Tibial artery (tissue), 4 donors: ENCODE data around the gene CHKA.

Experiments
- DNase-seq, 2 donors: peaks; one replicate each; pipeline ENCODE4 v3.0.0-alpha.2; 2019
- H3K27ac ChIP-seq, 2 donors: fragments of 200-600 bp; sonication (generic) in 1 of 2; 1 replicate in 1 of 2; 2 replicates in 1 of 2; pipeline ENCODE4 v1.5.1; 2018 to 2019; ENCODE audit warnings: mild to moderate bottlenecking in 1 of 2
- H3K27me3 ChIP-seq, 2 donors: fragments of 200-600 bp; sonication (generic) in 1 of 2; one replicate each; pipeline versions ENCODE4 v1.5.1 to v1.6.0; 2016 to 2019
- H3K36me3 ChIP-seq, 3 donors: fragments of 200-600 bp; sonication (generic) in 2 of 3; one replicate each; pipeline ENCODE4 v1.5.1; 2016 to 2019; ENCODE audit warnings: mild to moderate bottlenecking in 2 of 3
- H3K4me1 ChIP-seq, 4 donors: fragments of 200-600 bp; sonication (generic) in 2 of 4; 1 replicate in 3 of 4; 2 replicates in 1 of 4; pipeline ENCODE4 v1.5.1; 2016 to 2019
- H3K4me3 ChIP-seq, 2 donors: fragments of 200-600 bp; sonication (generic) in 1 of 2; 1 replicate in 1 of 2; 2 replicates in 1 of 2; pipeline ENCODE4 v1.5.1; 2018 to 2019; ENCODE audit warnings: mild to moderate bottlenecking in 2 of 2
- H3K9me3 ChIP-seq, 3 donors: fragments of 200-600 bp; sonication (generic) in 1 of 3; one replicate each; pipeline ENCODE4 v1.5.1; 2016 to 2019
- CTCF ChIP-seq, 2 experiments: fragments of 200-600 bp in 1 of 2; fragments of 450-650 bp in 1 of 2; IDR thresholded peaks; one replicate each; pipeline ENCODE4 v1.5.1; 2017 to 2019; ENCODE audit warnings: antibody characterized with exemption in 2 of 2, mild to moderate bottlenecking in 1 of 2, moderate library complexity in 1 of 2
- intact Hi-C: fragments of 100-400 bp; cut with DNase I; formaldehyde crosslinking; loops from one replicate; pipeline ENCODE4 v1.15.0; 2023; ENCODE audit warnings: low total_unique reads

Gene CHKA

DNA sequence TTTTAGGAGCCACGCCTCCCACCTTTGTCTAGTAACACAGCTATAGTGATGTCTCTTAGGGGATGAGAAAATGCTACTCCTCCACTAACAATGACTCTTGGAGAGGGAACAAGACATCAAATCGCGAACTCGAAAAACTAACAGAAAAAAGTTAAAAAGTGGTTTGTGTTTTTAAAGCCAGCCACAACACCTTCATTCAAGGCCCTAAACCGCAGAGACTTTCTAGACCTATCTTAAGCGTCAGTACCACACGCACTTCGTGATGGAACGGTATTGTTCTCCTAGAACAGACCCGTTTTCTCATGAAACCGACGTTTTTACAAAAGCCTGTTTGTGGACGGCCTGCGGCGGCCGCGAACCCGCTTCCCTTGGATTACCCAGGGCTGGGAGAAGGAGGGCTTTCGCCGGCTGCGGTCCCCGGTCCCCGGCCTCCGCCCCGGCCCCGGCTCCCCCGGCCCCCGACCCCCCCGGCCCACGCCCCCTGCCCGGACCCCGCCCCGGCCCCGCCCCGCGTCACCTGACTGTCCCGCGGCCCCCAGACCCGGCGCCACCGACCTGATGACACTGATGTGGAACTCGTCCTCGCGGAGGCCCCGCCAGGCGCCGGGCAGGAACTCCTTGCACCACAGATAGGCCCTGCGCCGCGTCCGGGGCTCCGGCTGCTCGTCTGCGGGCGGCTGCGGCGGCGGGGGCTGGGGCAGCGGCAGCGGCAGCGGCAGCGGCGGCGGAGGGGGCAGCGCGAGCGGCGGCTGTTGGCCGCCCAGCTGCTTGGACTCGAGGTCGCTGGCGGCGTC lies 718 bp downstream of the CHKA start:
- H3K9me3 ChIP-seq, result no peaks in the 10 kb centered on the region
- no peaks in the 10 kb centered on the region for H3K36me3 ChIP-seq
- intact Hi-C loops, result loop anchor here (5.0 kb wide), 1 partner anchor 108 kb away; the partner anchor contains the start of gene ALDH3B1

GRCh38 chr11:68118706-68119448 lies 2.3 kb downstream of the CHKA start:
- H3K36me3 ChIP-seq, result no peaks in the 10 kb centered on the region
- H3K9me3 ChIP-seq, result no peaks in the 10 kb centered on the region
- no peak overlapping the region for H3K4me3 ChIP-seq
- intact Hi-C loops, result no loop called here
- DNase-seq, result no peak
- peak overlapping the region in 1 of 2 donors; percentile 23 for H3K27ac ChIP-seq
- H3K4me1 ChIP-seq, result peaks cover 0 to 34% (median 18%) of the 10 kb centered on the region in 4 donors
- no peak for TF ChIP-seq CTCF (IDR thresholded peaks at IDR 0.05)
- no peaks in the 10 kb centered on the region for H3K27me3 ChIP-seq

More for the DNA sequence above, 718 bp downstream of the CHKA start:
- Histone ChIP-seq H3K4me1 (peaks cover 0 to 34% (median 18%) of the 10 kb centered on the region in 4 donors), H3K27ac (peak overlapping the region; percentile 98 to 99), H3K27me3 (no peaks in the 10 kb centered on the region), H3K4me3 (peak overlapping the region; percentile 67 to 71)
- DNase-seq, result peak; percentile 55 to 82
- TF ChIP-seq CTCF (IDR thresholded peaks at IDR 0.05), result no peak

GRCh38 chr11:68117853-68118470 lies 3.2 kb downstream of the CHKA start:
- H3K27ac ChIP-seq, result peak overlapping the region in 1 of 2 donors; percentile 13
- H3K36me3 ChIP-seq, result no peaks in the 10 kb centered on the region
- H3K27me3 ChIP-seq, result no peaks in the 10 kb centered on the region
- no peak overlapping the region for H3K4me3 ChIP-seq
- TF ChIP-seq CTCF (IDR thresholded peaks at IDR 0.05), result no peak
- H3K9me3 ChIP-seq, result no peaks in the 10 kb centered on the region
- H3K4me1 ChIP-seq, result peaks cover 0 to 30% (median 18%) of the 10 kb centered on the region in 4 donors
- intact Hi-C loops, result no loop called here
- no peak for DNase-seq

- intact Hi-C loops, result no loop called here
- H3K4me1 ChIP-seq, result peaks cover 0 to 24% (median 15%) of the 10 kb centered on the region in 4 donors
- no peak for TF ChIP-seq CTCF (IDR thresholded peaks at IDR 0.05)
- DNase-seq, result no peak
- H3K4me3 ChIP-seq, result no peak overlapping the region
- no peaks in the 10 kb centered on the region for H3K36me3 ChIP-seq
- no peak overlapping the region for H3K27ac ChIP-seq
- H3K27me3 ChIP-seq, result no peaks in the 10 kb centered on the region
- H3K9me3 ChIP-seq, result no peaks in the 10 kb centered on the region
These were observed 4.2 kb downstream of the CHKA start for GRCh38 chr11:68116974-68117373.

DNA sequence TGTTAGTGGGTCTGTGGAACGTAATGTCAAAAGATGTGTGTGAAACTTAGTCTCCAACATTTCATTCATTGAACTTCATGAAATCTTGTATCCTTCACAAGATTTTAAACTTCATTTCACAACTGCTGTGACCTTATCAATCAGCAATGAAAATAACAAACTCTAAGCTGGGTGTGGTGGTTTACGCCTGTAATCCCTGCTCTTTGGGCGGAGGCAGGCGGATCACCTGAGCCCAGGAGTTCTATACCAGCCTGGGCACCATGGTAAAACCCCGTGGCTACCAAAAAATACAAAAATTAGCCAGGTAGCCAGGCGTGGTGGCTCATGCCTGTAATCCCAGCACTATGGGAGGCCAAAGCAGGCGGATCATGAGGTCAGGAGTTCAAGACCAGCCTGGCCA lies 5.1 kb downstream of the CHKA start:
- no peaks in the 10 kb centered on the region for H3K27me3 ChIP-seq
- no peak for TF ChIP-seq CTCF (IDR thresholded peaks at IDR 0.05)
- H3K4me3 ChIP-seq, result no peak overlapping the region
- H3K4me1 ChIP-seq, result peaks cover 0 to 21% (median 12%) of the 10 kb centered on the region in 4 donors
- no peaks in the 10 kb centered on the region for H3K9me3 ChIP-seq
- H3K36me3 ChIP-seq, result no peaks in the 10 kb centered on the region
- intact Hi-C loops, result no loop called here
- no peak for DNase-seq
- no peak overlapping the region for H3K27ac ChIP-seq
